NCI-H187 treated with DMSO at 0.1 percent for 48 hours (cell line): ENCODE measurements around the gene SRPRB.

Source experiments
- DNase-seq: peaks from one replicate; lab custom pipeline; 2025; lab: John Stamatoyannopoulos, UW

Gene SRPRB

GRCh38 chr3:133843634-133844033 is 38.0 kb downstream of the SRPRB start:
- DNase-seq, result no peak

- DNase-seq, result no peak
Measured at GRCh38 chr3:133845127-133845526, 39.5 kb downstream of the SRPRB start.

- DNase-seq, result no peak
Measured at GRCh38 chr3:133849346-133849745, 43.7 kb downstream of the SRPRB start.

- DNase-seq, result no peak
Measured at GRCh38 chr3:133850034-133850433, 44.4 kb downstream of the SRPRB start.

DNA sequence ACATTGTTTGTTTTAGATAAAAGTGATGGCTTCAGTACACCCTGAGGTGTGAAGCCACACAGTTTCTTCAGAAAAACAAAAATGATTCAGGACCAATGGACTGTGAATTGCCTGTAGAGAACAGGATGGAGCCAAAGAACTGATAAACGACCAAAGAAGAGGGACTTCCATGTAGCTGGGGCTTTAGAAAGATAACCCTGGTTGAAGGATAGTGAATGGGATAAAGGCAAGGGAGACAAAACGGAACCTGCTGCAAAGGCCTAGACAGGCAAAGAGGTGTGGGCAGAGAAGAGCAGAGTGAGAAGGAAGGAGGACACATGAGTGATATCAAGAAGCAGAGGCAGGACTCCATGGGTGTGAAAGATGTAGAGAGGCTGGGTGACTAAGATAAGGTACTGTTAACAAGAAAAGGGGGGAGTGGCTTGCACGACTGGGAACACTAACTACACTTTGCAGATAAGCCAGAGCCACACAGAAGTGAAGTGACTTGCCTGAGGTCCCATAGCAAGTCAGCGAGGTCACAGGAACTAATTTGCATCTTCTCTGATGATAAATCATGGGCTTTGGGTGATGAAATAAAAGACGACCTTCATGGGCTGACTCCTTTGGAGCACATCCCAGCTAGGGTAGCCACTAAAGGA is 45.8 kb downstream of the SRPRB start:
- no peak for DNase-seq

GRCh38 chr3:133851931-133852330 is 46.3 kb downstream of the SRPRB start:
- DNase-seq, result no peak

GRCh38 chr3:133853063-133853924 is 47.7 kb downstream of the SRPRB start:
- no peak for DNase-seq

DNA sequence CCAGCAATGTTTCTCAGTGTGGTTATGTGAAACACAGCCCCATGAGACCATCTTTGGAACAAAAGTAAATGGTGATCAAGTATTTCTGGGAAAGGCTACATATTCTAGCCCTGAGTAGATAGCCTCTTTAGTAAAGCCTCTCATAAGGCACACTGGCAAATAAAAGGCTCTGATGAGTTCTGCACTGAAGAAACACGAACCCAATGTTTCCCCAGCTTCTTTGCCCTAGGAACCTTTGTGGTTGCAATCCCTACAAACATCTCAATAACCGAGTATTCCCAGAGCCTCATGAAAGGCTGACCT is 48.3 kb downstream of the SRPRB start:
- no peak for DNase-seq

DNA sequence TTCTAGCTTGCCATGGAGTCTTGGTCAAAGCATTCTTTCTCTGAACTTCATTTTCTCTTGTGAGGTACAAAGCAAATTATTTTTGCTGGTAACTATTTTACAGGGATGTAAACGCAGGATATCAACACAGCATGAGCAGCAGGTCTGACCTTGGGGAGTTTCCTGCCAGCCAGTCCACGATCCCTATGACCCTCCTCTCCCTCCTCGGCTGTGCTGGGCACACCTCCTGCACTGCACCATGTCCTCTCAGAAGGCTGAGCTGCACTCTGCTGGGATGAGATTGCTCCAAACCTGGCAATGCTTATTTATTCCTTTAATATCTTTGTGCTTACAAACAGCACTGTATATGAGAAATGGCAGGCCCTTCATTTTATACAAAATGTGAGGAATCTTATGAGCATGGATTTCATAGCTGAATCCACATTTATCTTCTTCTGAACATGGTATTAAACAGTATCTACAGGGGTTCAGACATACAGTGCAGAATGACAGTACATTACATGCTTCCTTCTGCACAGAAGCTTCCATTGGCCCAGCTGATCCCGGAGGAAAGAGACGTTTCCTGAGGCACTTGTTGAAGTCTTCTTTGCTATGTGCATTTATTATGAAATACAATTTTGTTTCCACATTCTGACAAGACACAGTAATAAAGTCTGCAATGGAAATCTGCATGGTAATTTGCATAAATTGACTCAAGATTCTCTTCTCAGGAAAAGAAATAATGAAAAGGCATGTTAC is 48.8 kb downstream of the SRPRB start:
- no peak for DNase-seq

GRCh38 chr3:133855002-133855370 is 49.4 kb downstream of the SRPRB start:
- DNase-seq, result no peak

- DNase-seq, result no peak
Measured at GRCh38 chr3:133855772-133856171, 50.2 kb downstream of the SRPRB start.

DNA sequence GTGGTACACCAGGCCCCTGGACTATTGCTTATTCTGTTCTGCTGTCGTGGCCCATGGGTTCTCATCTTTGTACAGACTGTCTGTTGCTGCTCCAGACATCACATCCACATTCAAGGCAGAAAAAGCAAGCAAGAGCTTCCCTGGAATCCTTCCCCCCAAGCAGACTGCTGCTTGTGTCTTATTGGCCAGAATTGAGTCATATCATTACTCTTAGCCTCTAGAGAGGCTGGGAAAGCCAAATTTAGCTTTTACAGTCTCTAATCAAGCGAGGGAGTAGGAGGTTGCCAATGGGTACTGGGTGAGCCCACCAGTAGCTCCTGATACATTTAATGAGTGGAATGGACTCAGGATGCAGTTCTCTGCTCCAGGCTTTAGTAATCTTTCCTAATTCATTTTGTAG is 50.7 kb downstream of the SRPRB start:
- no peak for DNase-seq

- no peak for DNase-seq
Measured at GRCh38 chr3:133857767-133858166, 52.2 kb downstream of the SRPRB start.

GRCh38 chr3:133859381-133860234 is 54.0 kb downstream of the SRPRB start:
- DNase-seq, result peak; percentile 18

DNA sequence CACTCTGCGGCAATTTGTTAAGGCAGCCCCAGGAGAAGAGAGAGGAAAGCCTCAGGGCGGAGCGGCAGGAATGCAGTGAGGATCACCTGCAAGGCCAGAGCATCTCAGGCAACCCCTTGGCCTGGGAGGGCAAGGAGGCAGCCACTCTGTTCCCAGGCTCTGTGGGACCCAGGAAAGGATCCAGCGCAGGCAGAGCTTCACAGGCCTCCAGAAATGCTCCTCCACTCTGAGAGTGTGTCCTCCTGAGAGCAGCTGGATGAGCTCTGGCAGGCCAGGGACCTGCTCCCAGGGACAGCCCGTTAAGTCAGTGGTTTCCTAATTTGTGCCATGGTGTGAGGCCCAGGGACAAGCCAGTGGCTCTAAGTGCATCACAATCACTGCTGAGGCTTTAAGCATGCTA is 54.9 kb downstream of the SRPRB start:
- no peak for DNase-seq

- DNase-seq, result peak; percentile 54
Measured at GRCh38 chr3:133862161-133862560, 56.5 kb downstream of the SRPRB start.

- DNase-seq, result no peak
Measured at GRCh38 chr3:133863911-133864310, 58.3 kb downstream of the SRPRB start.

- DNase-seq, result no peak
Measured at GRCh38 chr3:133864616-133865015, 59.0 kb downstream of the SRPRB start.

DNA sequence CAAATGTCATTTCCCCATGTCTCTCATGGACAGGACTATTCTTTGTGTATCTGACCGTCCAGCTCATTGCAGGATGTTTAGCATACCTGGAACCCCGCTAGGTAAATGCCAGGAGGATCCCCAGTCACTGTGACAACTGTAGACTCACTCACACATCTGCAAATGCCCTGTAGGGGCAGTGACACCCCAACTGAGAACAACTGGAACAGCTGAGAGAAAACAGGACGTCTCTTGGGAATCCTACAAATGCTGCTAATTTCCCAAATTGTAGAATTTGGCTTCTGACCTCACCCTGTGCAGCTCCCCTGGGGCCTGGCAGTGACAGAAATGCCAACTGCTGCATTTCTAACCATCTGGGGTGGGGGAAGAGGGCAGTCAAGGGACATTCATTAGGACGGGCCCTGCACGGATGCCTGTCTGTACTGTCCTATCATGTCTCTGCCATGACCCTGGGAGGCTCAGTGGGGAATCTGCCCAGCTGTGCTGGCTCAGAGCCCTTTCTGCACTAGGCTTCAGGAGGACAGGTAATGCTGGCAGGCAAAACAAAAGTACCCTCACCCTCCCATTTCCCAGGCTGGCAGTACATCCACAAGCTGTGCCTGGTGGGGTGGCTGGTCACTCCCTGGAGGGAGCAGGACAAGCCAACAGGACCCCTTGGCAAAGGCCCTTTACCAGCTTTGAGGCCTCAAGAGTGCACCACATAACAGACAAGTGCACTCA is 59.7 kb downstream of the SRPRB start:
- no peak for DNase-seq

GRCh38 chr3:133866141-133866540 is 60.5 kb downstream of the SRPRB start:
- no peak for DNase-seq

DNA sequence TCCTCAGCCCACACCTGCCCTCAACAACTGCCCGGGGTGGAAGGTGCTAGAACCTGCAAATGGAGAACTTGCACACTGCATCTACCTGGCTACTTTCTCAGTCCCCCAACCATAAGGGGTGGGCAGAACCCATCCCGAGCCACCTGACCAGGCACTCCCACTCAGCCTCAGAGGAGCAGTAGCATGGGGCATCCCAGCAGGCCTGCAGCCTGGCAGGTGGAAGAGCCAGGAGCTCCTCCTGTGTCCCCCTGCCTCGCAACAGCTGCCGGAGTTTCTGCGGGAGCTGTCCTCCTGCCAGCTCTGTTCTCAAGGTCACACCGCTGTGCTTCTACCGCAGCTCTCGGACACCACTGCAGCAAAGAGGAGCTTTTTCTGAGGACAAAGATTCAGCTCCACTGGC is 62.6 kb downstream of the SRPRB start:
- DNase-seq, result no peak
